OCI-LY3 (cell line): Measurements from ENCODE around the gene RP2.

Experiments
- CTCF ChIP-seq: fragments of 200-600, 300-600 bp; sonication (generic); IDR thresholded peaks from 2 replicates; pipeline ENCODE4 v1.5.1; 2014; ENCODE audit warnings: antibody characterized with exemption, low read length, low read depth
- EZH2phosphoT487 ChIP-seq: fragments of 200-600 bp; shearing (Covaris generic); IDR thresholded peaks from 2 replicates; pipeline ENCODE4 v1.6.1; 2018; ENCODE audit warnings: antibody characterized with exemption, mixed run types, low read depth

GRCh38 chrX:46863072-46863471 lies 26.2 kb downstream of the RP2 start:
- TF ChIP-seq CTCF, result no peak
- no peak for TF ChIP-seq EZH2phosphoT487
